HepG2 (cell line): ENCODE data around the gene KSR1. TPM values are rescaled to one million over a fixed set of nuclear protein-coding genes. Genes with fewer than 3 reads are reported as not detected.

ENCODE experiments used
- CHD2 ChIP-seq: IDR thresholded peaks from 2 replicates; pipeline ENCODE4 v1.6.1; 2011; ENCODE audit warnings: low read depth, low read length, improper control_type of control experiment
- FLYWCH1 ChIP-seq: sonication (generic); formaldehyde crosslinking; IDR thresholded peaks from 2 replicates; pipeline ENCODE4 v1.8.1; 2023; ENCODE audit warnings: mild to moderate bottlenecking, missing genetic modification reagents
- GMEB2 ChIP-seq: IDR thresholded peaks from 2 replicates; pipeline ENCODE4 v1.6.1; 2016; ENCODE audit warnings: missing biosample characterization, missing genetic modification reagents, low read depth
- HOMEZ ChIP-seq: IDR thresholded peaks from 2 replicates; pipeline ENCODE4 v1.6.1; 2016; ENCODE audit warnings: low read depth
- IKZF4 ChIP-seq: sonication (generic); formaldehyde crosslinking; IDR thresholded peaks from 2 replicates; pipeline ENCODE4 v1.5.1; 2020; ENCODE audit warnings: borderline replicate concordance, mild to moderate bottlenecking, low read depth, missing genetic modification reagents; ENCODE audit errors: not compliant biosample characterization
- JARID2 ChIP-seq: sonication (generic); formaldehyde crosslinking; IDR thresholded peaks from 2 replicates; pipeline ENCODE4 v1.8.1; 2023; ENCODE audit warnings: missing genetic modification reagents, inconsistent platforms; ENCODE audit not compliant: insufficient replicate concordance
- KDM4B ChIP-seq: sonication (generic); formaldehyde crosslinking; IDR thresholded peaks from 2 replicates; pipeline ENCODE4 v1.4.0; 2020; ENCODE audit warnings: missing genetic modification reagents
- KDM5A ChIP-seq: fragments of 200-600 bp; sonication (generic); IDR thresholded peaks from 2 replicates; pipeline ENCODE4 v1.7.0; 2018; ENCODE audit warnings: antibody characterized with exemption, mild to moderate bottlenecking, low read length, borderline replicate concordance
- NAIF1 ChIP-seq: sonication (generic); formaldehyde crosslinking; IDR thresholded peaks from 2 replicates; pipeline ENCODE4 v1.5.0; 2020; ENCODE audit warnings: mild to moderate bottlenecking, missing genetic modification reagents, borderline replicate concordance
- PLRG1 ChIP-seq: fragments of 450-650 bp; conservative IDR thresholded peaks from 2 replicates; pipeline ENCODE4 v1.6.1; 2016
- RBM22 ChIP-seq: fragments of 200-400 bp; formaldehyde crosslinking; optimal IDR thresholded peaks from 2 replicates; pipeline ENCODE3; 2017; ENCODE audit warnings: mild to moderate bottlenecking, low read length, moderate library complexity
- RCOR2 ChIP-seq: IDR thresholded peaks from 2 replicates; pipeline ENCODE4 v1.6.1; 2016; ENCODE audit warnings: missing biosample characterization, missing genetic modification reagents
- RXRA ChIP-seq: sonication (generic); formaldehyde crosslinking; IDR thresholded peaks from 2 replicates; pipeline ENCODE4 v1.5.1; 2020; ENCODE audit warnings: missing genetic modification reagents
- SP2 ChIP-seq: sonication (generic); formaldehyde crosslinking; IDR thresholded peaks from 2 replicates; pipeline ENCODE4 v1.5.1; 2020; ENCODE audit warnings: mild to moderate bottlenecking, missing genetic modification reagents
- TIGD3 ChIP-seq: sonication (generic); formaldehyde crosslinking; IDR thresholded peaks from 2 replicates; pipeline ENCODE4 v1.5.1; 2020; ENCODE audit warnings: mild to moderate bottlenecking, missing genetic modification reagents, borderline replicate concordance
- TP53 ChIP-seq: sonication (generic); formaldehyde crosslinking; conservative IDR thresholded peaks from 2 replicates; pipeline ENCODE4 v1.4.0; 2020; ENCODE audit warnings: missing genetic modification reagents
- ZBTB4 ChIP-seq: sonication (generic); formaldehyde crosslinking; IDR thresholded peaks from 2 replicates; pipeline ENCODE4 v1.4.0; 2020; ENCODE audit warnings: missing genetic modification reagents, mild to moderate bottlenecking, borderline replicate concordance
- ZNF136 ChIP-seq: sonication (generic); formaldehyde crosslinking; IDR thresholded peaks from 2 replicates; pipeline ENCODE4 v1.8.1; 2022; ENCODE audit warnings: low read depth, mild to moderate bottlenecking, moderate library complexity, missing genetic modification reagents
- ZNF225 ChIP-seq: sonication (generic); formaldehyde crosslinking; IDR thresholded peaks from 2 replicates; pipeline ENCODE4 v1.4.0; 2020; ENCODE audit warnings: mild to moderate bottlenecking, missing genetic modification reagents
- ZNF235 ChIP-seq: sonication (generic); formaldehyde crosslinking; IDR thresholded peaks from 2 replicates; pipeline ENCODE4 v1.8.1; 2023; ENCODE audit warnings: mild to moderate bottlenecking, missing genetic modification reagents, borderline replicate concordance
- ZSCAN5A ChIP-seq: sonication (generic); formaldehyde crosslinking; IDR thresholded peaks from 2 replicates; pipeline ENCODE4 v1.8.0; 2022; ENCODE audit warnings: mild to moderate bottlenecking, missing genetic modification reagents, borderline replicate concordance
- polyA plus RNA-seq, 8 experiments: library from polyadenylated mRNA; depleted of rRNA in 3 of 8; stranded (reverse) in 7 of 8; unstranded in 1 of 8; fragments of >200 nt; fragmentation: Illumina TruSeq in 4 of 8; extraction: Trizol in 4 of 8; gene quantifications; 2 replicates each; pipeline versions ENCODE4 v1.2.1 to v1.2.3, GENCODE V29; 2011 to 2016; ENCODE audit warnings: low read depth in 4 of 8, missing spikeins in 1 of 8, mixed read lengths in 1 of 8; ENCODE audit not compliant: insufficient read depth in 1 of 8
- total RNA-seq, 5 experiments: library from RNA; depleted of rRNA; stranded (reverse); fragments of >200 nt; fragmentation: Illumina TruSeq; extraction: Trizol; gene quantifications; 2 replicates each; pipeline ENCODE4 v1.2.3, GENCODE V29; 2016; ENCODE audit warnings: low read depth in 1 of 5

KSR1 gene
- total and polyA plus RNA-seq, 2 of the 13 experiments (the other 11 are each of a cell fraction or from before 2014, with no cell fraction given), result 10.1 to 16.6 TPM

- TF ChIP-seq KDM4B (CRISPR knock-in tag) (no peak), ZBTB4 (CRISPR knock-in tag) (no peak), SP2 (no peak), IKZF4 (CRISPR knock-in tag) (no peak), NAIF1 (CRISPR knock-in tag) (no peak), ZNF235 (CRISPR knock-in tag) (no peak), FLYWCH1 (CRISPR knock-in tag) (no peak), TIGD3 (CRISPR knock-in tag) (no peak), TP53 (CRISPR knock-in tag) (no peak), PLRG1 (no peak), HOMEZ (CRISPR knock-in tag) (no peak), ZNF136 (CRISPR knock-in tag) (no peak), CHD2 (no peak), ZSCAN5A (no peak), RBM22 (no peak), JARID2 (CRISPR knock-in tag) (no peak), RXRA (peak; percentile 30; the same call in 1 of the 2 replicates), RCOR2 (CRISPR knock-in tag) (peak; percentile 43), GMEB2 (CRISPR knock-in tag) (no peak), ZNF225 (CRISPR knock-in tag) (no peak), KDM5A (no peak)
Measured at GRCh38 chr17:27520491-27521185, 64.4 kb downstream of the KSR1 start (continued).
